Neural progenitor cell (in vitro differentiated cells): ENCODE results near the gene UGT1A6. TPM values are rescaled to one million over a fixed set of nuclear protein-coding genes. Genes with fewer than 3 reads are reported as not detected.

Source experiments
- DNase-seq: peaks from one replicate; pipeline ENCODE4 v3.0.0-alpha.2; 2016; ENCODE audit warnings: low spot score
- H2AFZ ChIP-seq: fragments of 200-600 bp; sonication (generic); replicated peaks from 2 replicates; pipeline ENCODE4 v1.6.1; 2016; ENCODE audit warnings: antibody characterized with exemption
- H3F3A ChIP-seq: fragments of 200-600 bp; sonication (generic); 2 replicates; pipeline ENCODE4 v1.6.1; 2016; ENCODE audit warnings: antibody characterized with exemption, low read depth
- H3K27ac ChIP-seq: fragments of 200-600 bp; sonication (generic); 2 replicates; pipeline ENCODE4 v1.5.1; 2016; ENCODE audit warnings: mild to moderate bottlenecking
- H3K27me3 ChIP-seq: fragments of 200-600 bp; sonication (generic); 2 replicates; pipeline ENCODE4 v1.6.1; 2016; ENCODE audit warnings: mild to moderate bottlenecking, moderate library complexity
- H3K36me3 ChIP-seq: fragments of 200-600 bp; sonication (generic); 2 replicates; pipeline ENCODE4 v1.5.1; 2016
- H3K4me1 ChIP-seq: fragments of 200-600 bp; sonication (generic); 2 replicates; pipeline ENCODE4 v1.6.1; 2016; ENCODE audit warnings: mixed run types
- H3K4me2 ChIP-seq: fragments of 200-600 bp; sonication (generic); 2 replicates; pipeline ENCODE4 v1.6.1; 2016
- H3K4me3 ChIP-seq: fragments of 200-600 bp; sonication (generic); 2 replicates; pipeline ENCODE4 v1.5.1; 2016
- H3K79me2 ChIP-seq: fragments of 200-600 bp; sonication (generic); 2 replicates; pipeline ENCODE4 v1.6.1; 2016; ENCODE audit warnings: low read depth
- H3K9ac ChIP-seq: fragments of 200-600 bp; sonication (generic); 2 replicates; pipeline ENCODE4 v1.6.1; 2016
- H3K9me3 ChIP-seq: fragments of 200-600 bp; sonication (generic); 2 replicates; pipeline ENCODE4 v1.5.1; 2016; ENCODE audit warnings: low read depth
- H4K20me1 ChIP-seq: fragments of 200-600 bp; sonication (generic); 2 replicates; pipeline ENCODE4 v1.6.1; 2016; ENCODE audit warnings: low read depth
- H3K27ac Mint-ChIP-seq: 3 replicates; pipeline ENCODE4 v1.8.0; 2021; ENCODE audit warnings: mixed read lengths
- H3K27me3 Mint-ChIP-seq: 2 replicates; pipeline ENCODE4 v1.8.0; 2022; ENCODE audit warnings: low read depth, mild to moderate bottlenecking, inconsistent platforms, moderate library complexity, mixed read lengths; ENCODE audit not compliant: insufficient read depth
- H3K36me3 Mint-ChIP-seq: 3 replicates; pipeline ENCODE4 v1.8.0; 2021; ENCODE audit warnings: mixed read lengths
- H3K4me1 Mint-ChIP-seq: 3 replicates; pipeline ENCODE4 v1.8.0; 2021; ENCODE audit warnings: mixed read lengths
- H3K4me3 Mint-ChIP-seq: 3 replicates; pipeline ENCODE4 v1.8.0; 2021; ENCODE audit warnings: mild to moderate bottlenecking, moderate library complexity, mixed read lengths
- H3K9me3 Mint-ChIP-seq: 3 replicates; pipeline ENCODE4 v1.8.0; 2020; ENCODE audit warnings: mixed read lengths
- EZH2 ChIP-seq: fragments of 200-600 bp; sonication (generic); IDR thresholded peaks from 2 replicates; pipeline ENCODE4 v1.6.1; 2017; ENCODE audit warnings: antibody characterized with exemption, mild to moderate bottlenecking, moderate library complexity
- EZH2phosphoT487 ChIP-seq: fragments of 200-600 bp; sonication (generic); IDR thresholded peaks from 2 replicates; pipeline ENCODE4 v1.6.1; 2017; ENCODE audit warnings: antibody characterized with exemption
- total RNA-seq: library from RNA; depleted of rRNA; stranded (reverse); fragments of >200 nt; gene quantifications from 2 replicates; pipeline ENCODE4 v1.2.3, GENCODE V29; 2015; ENCODE audit warnings: low replicate concordance
- TF ChIP-seq, protein P1 (sequence below): fragments of 200-600 bp; sonication (generic); IDR thresholded peaks from 2 replicates; pipeline ENCODE4 v1.5.1; 2017; ENCODE audit warnings: antibody characterized with exemption, mild to moderate bottlenecking

UGT1A6 gene
- total RNA-seq, 1 donor from 2014 or later, result not detected

GRCh38 chr2:233778030-233778429, 85.3 kb downstream of the UGT1A6 start, which contains the start of gene MROH2A:
Gene MROH2A, plus strand, starts transcription at chr2:233778330. Its CDS starts 1,029 bp downstream, at chr2:233779359.
- H3K36me3 ChIP-seq, result no peaks in the 10 kb centered on the region
- H3K36me3 Mint-ChIP-seq, result peaks cover 2% of the 10 kb centered on the region
- no peaks in the 10 kb centered on the region for H3F3A ChIP-seq
- no peaks in the 10 kb centered on the region for H4K20me1 ChIP-seq
- no peak within 1 kb of the TSS for H2AFZ ChIP-seq
- no peaks in the 10 kb centered on the region for H3K79me2 ChIP-seq
- H3K27ac ChIP-seq, result no peak within 1 kb of the TSS
- H3K4me3 ChIP-seq, result no peak within 1 kb of the TSS
- no peaks in the 10 kb centered on the region for H3K4me1 Mint-ChIP-seq
- no peaks in the 10 kb centered on the region for H3K4me1 ChIP-seq
- no peaks in the 10 kb centered on the region for H3K9me3 ChIP-seq
- H3K4me3 Mint-ChIP-seq, result no peak within 1 kb of the TSS
- TF ChIP-seq, protein P1, sequence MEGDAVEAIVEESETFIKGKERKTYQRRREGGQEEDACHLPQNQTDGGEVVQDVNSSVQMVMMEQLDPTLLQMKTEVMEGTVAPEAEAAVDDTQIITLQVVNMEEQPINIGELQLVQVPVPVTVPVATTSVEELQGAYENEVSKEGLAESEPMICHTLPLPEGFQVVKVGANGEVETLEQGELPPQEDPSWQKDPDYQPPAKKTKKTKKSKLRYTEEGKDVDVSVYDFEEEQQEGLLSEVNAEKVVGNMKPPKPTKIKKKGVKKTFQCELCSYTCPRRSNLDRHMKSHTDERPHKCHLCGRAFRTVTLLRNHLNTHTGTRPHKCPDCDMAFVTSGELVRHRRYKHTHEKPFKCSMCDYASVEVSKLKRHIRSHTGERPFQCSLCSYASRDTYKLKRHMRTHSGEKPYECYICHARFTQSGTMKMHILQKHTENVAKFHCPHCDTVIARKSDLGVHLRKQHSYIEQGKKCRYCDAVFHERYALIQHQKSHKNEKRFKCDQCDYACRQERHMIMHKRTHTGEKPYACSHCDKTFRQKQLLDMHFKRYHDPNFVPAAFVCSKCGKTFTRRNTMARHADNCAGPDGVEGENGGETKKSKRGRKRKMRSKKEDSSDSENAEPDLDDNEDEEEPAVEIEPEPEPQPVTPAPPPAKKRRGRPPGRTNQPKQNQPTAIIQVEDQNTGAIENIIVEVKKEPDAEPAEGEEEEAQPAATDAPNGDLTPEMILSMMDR, result no peak
- TF ChIP-seq EZH2phosphoT487 (no peak), EZH2 (no peak)
- no peak within 1 kb of the TSS for H3K27ac Mint-ChIP-seq
- no peak for DNase-seq
- H3K9me3 Mint-ChIP-seq, result peaks cover 16% of the 10 kb centered on the region
- peaks cover 7% of the 10 kb centered on the region for H3K27me3 Mint-ChIP-seq
- no peaks in the 10 kb centered on the region for H3K27me3 ChIP-seq
- no peak within 1 kb of the TSS for H3K9ac ChIP-seq
- H3K4me2 ChIP-seq, result no peak within 1 kb of the TSS

DNA sequence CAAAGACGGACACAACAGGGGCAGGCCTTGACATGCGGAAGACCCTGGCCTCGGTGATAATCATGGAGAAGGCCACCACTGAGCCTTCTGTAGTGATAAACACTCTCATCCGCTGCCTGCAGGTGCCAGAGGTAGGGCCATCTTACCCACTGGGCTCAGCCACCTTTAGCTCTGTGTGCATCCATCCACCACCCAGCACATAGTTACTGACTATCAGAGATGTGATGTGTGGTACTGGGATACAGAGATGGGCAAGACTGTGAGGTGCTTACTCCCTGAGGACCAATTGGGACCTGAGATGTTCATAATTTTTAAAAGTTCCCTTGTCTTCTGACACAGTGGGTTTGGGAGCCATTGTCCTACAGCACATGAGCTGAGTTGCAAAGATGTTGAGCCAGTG, 87.0 kb downstream of the UGT1A6 start:
- Mint-ChIP-seq H3K4me1 (no peaks in the 10 kb centered on the region), H3K27ac (no peak overlapping the region), H3K36me3 (peaks cover 2% of the 10 kb centered on the region), H3K27me3 (peaks cover 6% of the 10 kb centered on the region), H3K9me3 (peaks cover 16% of the 10 kb centered on the region), H3K4me3 (no peak overlapping the region)
- Histone ChIP-seq H3K9me3 (no peaks in the 10 kb centered on the region), H4K20me1 (no peaks in the 10 kb centered on the region), H3K79me2 (no peaks in the 10 kb centered on the region), H3K27ac (no peak overlapping the region), H3K27me3 (no peaks in the 10 kb centered on the region), H3K36me3 (no peaks in the 10 kb centered on the region), H3K9ac (no peak overlapping the region), H2AFZ (no peak overlapping the region), H3K4me1 (no peaks in the 10 kb centered on the region), H3K4me2 (no peak overlapping the region), H3F3A (no peaks in the 10 kb centered on the region), H3K4me3 (no peak overlapping the region)
- TF ChIP-seq EZH2phosphoT487, result no peak
- no peak for TF ChIP-seq EZH2
- TF ChIP-seq, protein P1, result no peak
- no peak for DNase-seq

- no peak for DNase-seq
- H3K27me3 Mint-ChIP-seq, result peaks cover 2% of the 10 kb centered on the region
- Histone ChIP-seq H3K9ac (no peak overlapping the region), H2AFZ (no peak overlapping the region), H3K4me2 (no peak overlapping the region), H3K27me3 (no peaks in the 10 kb centered on the region), H3K27ac (no peak overlapping the region), H3K36me3 (no peaks in the 10 kb centered on the region), H3K4me1 (no peaks in the 10 kb centered on the region), H3K79me2 (no peaks in the 10 kb centered on the region), H3F3A (no peaks in the 10 kb centered on the region), H3K4me3 (no peak overlapping the region), H3K9me3 (no peaks in the 10 kb centered on the region), H4K20me1 (no peaks in the 10 kb centered on the region)
- TF ChIP-seq EZH2phosphoT487 (no peak), EZH2 (no peak)
- TF ChIP-seq, protein P1, result no peak
- no peak overlapping the region for H3K27ac Mint-ChIP-seq
- H3K9me3 Mint-ChIP-seq, result peaks cover 16% of the 10 kb centered on the region
- H3K4me3 Mint-ChIP-seq, result no peak overlapping the region
- H3K36me3 Mint-ChIP-seq, result peaks cover 2% of the 10 kb centered on the region
- H3K4me1 Mint-ChIP-seq, result no peaks in the 10 kb centered on the region
Observed at GRCh38 chr2:233780771-233781170, 88.1 kb downstream of the UGT1A6 start.
